Choroid plexus epithelial cell (primary cell): ENCODE results near the gene SPATA32.
A peak's percentile ranks its signal among the peaks of the same experiment; 100 is the strongest.

Source experiments
- DNase-seq: peaks from one replicate; pipeline ENCODE4 v3.0.0-alpha.2; 2010; ENCODE audit warnings: low read depth
- H3K4me3 ChIP-seq: 2 replicates; pipeline ENCODE4 v1.5.1; 2011; ENCODE audit warnings: low read depth, mild to moderate bottlenecking, control low read depth, low read length, moderate library complexity
- CTCF ChIP-seq: conservative IDR thresholded peaks from 2 replicates; pipeline ENCODE4 v1.5.1; 2011; ENCODE audit warnings: low read depth, mild to moderate bottlenecking, control low read depth, inconsistent platforms, low read length, moderate library complexity

The SPATA32 gene

GRCh38 chr17:45261577-45262515 is at the start of gene SPATA32:
TSS of gene SPATA32 (minus strand) at chr17:45262094. CDS start at chr17:45262016, 78 bp downstream.
- peak; percentile 45 for DNase-seq
- no peak for TF ChIP-seq CTCF
- H3K4me3 ChIP-seq: peak within 1 kb of the TSS; percentile 56

DNA sequence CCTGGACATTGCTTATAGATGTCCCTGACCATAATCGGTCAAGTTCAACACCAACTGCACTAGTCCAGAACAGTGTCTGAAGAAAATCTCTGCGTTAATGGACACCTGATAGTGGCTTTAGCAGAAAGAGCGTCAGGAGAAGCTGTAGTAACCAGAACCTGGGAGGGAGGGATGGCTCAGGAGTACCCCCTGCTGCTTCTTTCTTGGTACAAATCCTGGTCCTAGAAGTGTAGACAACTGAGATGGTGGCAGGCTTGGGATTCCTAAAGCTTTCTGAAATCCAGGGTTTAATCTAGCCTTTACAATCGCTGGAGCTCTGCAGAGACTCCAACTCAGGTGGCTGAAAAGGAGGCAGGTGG is 49.5 kb upstream of the SPATA32 start:
- no peak overlapping the region for H3K4me3 ChIP-seq
- DNase-seq: no peak
- TF ChIP-seq CTCF: peak; percentile 23

DNA sequence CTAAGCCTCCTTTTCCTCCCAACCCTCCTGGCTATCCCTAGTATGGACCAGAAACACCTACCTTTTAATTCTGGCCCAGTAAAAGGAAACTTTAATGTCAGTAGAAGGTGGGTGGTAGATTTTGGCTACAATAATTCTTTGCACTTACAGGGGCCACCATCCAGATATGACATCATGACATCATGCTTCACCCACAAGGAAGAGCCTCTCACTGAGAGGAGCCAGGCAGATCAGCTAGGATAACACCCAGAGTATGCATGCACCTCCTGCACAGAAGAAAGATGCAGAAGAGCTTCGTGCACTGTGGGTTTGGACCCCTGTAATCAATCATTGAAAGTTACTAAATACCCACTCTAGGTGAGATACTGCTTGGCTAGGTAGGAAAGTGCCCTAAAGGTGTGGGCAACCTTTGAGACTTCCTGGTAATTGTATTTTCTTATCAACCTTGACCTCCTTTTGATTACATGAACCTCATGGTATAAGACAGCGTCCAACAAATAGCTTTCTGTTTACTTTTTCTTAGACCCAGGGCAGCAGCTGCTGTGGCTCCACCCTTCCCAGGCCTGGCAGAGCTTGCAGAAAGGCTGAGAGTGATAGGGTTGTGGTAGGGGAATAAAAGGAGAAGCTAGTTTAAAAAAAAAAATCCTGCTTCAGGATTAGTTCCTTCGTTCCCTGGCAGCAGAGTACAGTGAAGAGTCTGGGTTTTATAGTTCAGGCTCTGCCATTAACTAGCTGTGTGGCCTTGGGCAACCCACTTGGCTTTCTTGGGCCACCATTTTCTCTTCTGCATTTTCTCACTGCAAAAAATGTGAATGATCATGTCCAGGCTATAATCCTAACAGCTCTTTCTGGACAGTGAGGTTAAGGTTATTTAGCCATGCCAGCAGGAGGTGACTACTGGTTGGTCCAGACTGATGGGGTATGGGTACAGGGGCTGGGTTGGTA is 48.8 kb upstream of the SPATA32 start:
- no peak overlapping the region for H3K4me3 ChIP-seq
- TF ChIP-seq CTCF: no peak
- DNase-seq: no peak

GRCh38 chr17:45309400-45309799 is 47.5 kb upstream of the SPATA32 start:
- no peak overlapping the region for H3K4me3 ChIP-seq
- DNase-seq: no peak
- no peak for TF ChIP-seq CTCF

DNA sequence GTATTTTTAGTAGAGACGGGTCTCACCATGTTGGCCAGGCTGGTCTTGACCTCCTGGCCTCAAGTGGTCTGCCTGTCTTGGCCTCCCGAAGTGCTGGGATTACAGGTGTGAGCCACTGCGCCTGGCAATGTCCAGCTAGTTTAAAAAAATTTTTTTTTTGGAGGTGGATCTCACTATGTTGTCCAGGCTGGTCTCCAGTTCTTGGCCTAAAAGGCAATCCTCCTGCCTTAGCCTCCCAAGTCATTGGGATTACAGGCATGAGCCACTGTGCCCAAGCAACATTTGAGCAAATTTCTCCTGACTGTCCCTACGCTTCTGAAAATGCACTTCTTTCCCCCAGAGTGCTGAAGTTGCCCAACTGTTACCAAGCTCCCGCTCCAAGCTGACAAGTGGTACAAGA is 46.9 kb upstream of the SPATA32 start:
- H3K4me3 ChIP-seq: no peak overlapping the region
- no peak for DNase-seq
- no peak for TF ChIP-seq CTCF

GRCh38 chr17:45308016-45308365 is 46.1 kb upstream of the SPATA32 start:
- DNase-seq: no peak
- TF ChIP-seq CTCF: no peak
- no peak overlapping the region for H3K4me3 ChIP-seq
